ENCODE data around the gene C3orf20. TPM values are rescaled to one million over a fixed set of nuclear protein-coding genes. Genes with fewer than 3 reads are reported as not detected.

Gene C3orf20
- total and polyA plus RNA-seq, 2 of the 13 experiments (the other 11 are each of a cell fraction or from before 2014, with no cell fraction given) = 0.03 to 0.04 TPM

- peak; percentile 88 for TF ChIP-seq USF2 (IDR thresholded peaks at IDR 0.05; ENCODE audit: low read depth, low read length)
- peak; percentile 83; the same call in 1 of the 2 replicates for TF ChIP-seq USF2 (CRISPR knock-in tag; IDR thresholded peaks at IDR 0.05; ENCODE audit: borderline replicate concordance)
- TF ChIP-seq ZFP90 (CRISPR knock-in tag; IDR thresholded peaks at IDR 0.05; ENCODE audit: borderline replicate concordance) = 0 out of 2 replicates have a peak, but pooled peaks have one; percentile 75
- no peak for TF ChIP-seq PRPF4 (IDR thresholded peaks at IDR 0.05; ENCODE audit: low read depth, low read length, poor library complexity, severe bottlenecking)
- no peak for TF ChIP-seq PRDM15 (CRISPR knock-in tag; IDR thresholded peaks at IDR 0.05)
- no peak for TF ChIP-seq PAX8 (CRISPR knock-in tag; IDR thresholded peaks at IDR 0.05; ENCODE audit: borderline replicate concordance)
- TF ChIP-seq ZSCAN25 (CRISPR knock-in tag; IDR thresholded peaks at IDR 0.05) = peak; percentile 94
- no peak for TF ChIP-seq GZF1 (CRISPR knock-in tag; IDR thresholded peaks at IDR 0.05)
- TF ChIP-seq ZNF256 (CRISPR knock-in tag; conservative IDR thresholded peaks at IDR 0.05) = no peak
- TF ChIP-seq STAG1 (CRISPR knock-in tag; IDR thresholded peaks at IDR 0.05) = no peak; the same call in 1 of the 2 replicates
- TF ChIP-seq ZNF317 (CRISPR knock-in tag; IDR thresholded peaks at IDR 0.05) = no peak
- no peak for TF ChIP-seq TRIM22 (IDR thresholded peaks at IDR 0.05)
- 0 out of 2 replicates have a peak, but pooled peaks have one; percentile 27 for TF ChIP-seq NFKB2 (CRISPR knock-in tag; IDR thresholded peaks at IDR 0.05; ENCODE audit: borderline replicate concordance)
- TF ChIP-seq PLRG1 (conservative IDR thresholded peaks at IDR 0.05) = no peak
- TF ChIP-seq SMAD1 (CRISPR knock-in tag; IDR thresholded peaks at IDR 0.05; ENCODE audit: borderline replicate concordance, low read depth) = 0 out of 2 replicates have a peak, but pooled peaks have one; percentile 55
- TF ChIP-seq ZHX2 (IDR thresholded peaks at IDR 0.05; ENCODE audit: low read depth) = peak; percentile 70; the same call in 1 of the 2 replicates
- TF ChIP-seq ZHX2 (CRISPR knock-in tag; IDR thresholded peaks at IDR 0.05; ENCODE audit: borderline replicate concordance) = no peak
- TF ChIP-seq ZFP1 (CRISPR knock-in tag; IDR thresholded peaks at IDR 0.05) = peak; percentile 80; the same call in 1 of the 2 replicates
Observed at GRCh38 chr3:14678015-14678503, 3.1 kb downstream of the C3orf20 start (continued).

Measured in HepG2 (cell line).